ENCODE measurements around the gene INSL4.

Gene INSL4

GRCh38 chr9:5264219-5264595, 33.0 kb downstream of the INSL4 start:
- H3K27me3 ChIP-seq (ENCODE audit: control insufficient read depth, insufficient read depth, low read length): no peaks in the 10 kb centered on the region
- no peak overlapping the region for H3K4me3 ChIP-seq (ENCODE audit: low read length)
- no peaks in the 10 kb centered on the region for H3K36me3 ChIP-seq (ENCODE audit: control insufficient read depth, insufficient read depth, low read length)
- no peaks in the 10 kb centered on the region for H3K9me3 ChIP-seq (ENCODE audit: control insufficient read depth, low read length)
- H3K9ac ChIP-seq (ENCODE audit: low read length): no peak overlapping the region
- H3K4me1 ChIP-seq (ENCODE audit: control insufficient read depth, insufficient read depth, low read length): no peaks in the 10 kb centered on the region

DNA sequence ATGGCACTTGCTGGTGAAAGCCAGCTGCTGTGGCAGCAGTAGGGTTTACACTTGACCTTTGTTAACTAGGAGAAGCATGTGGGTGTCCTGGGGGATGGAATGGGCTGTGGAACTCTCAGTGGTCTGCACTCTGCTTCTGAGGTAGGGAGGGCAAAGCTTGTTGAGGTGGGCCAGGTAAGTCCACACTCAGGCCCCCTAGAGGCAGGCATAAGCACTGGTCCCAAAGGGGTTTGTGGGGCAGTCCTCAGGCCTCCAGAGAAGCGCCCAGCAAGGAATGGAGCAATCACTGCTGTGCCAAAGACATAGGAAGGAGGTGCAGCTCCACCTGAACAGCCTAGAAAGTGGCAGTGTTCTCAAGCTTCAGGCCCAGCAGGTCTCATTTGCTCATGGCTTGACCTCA, 34.7 kb downstream of the INSL4 start:
- Histone ChIP-seq H3K4me1 (ENCODE audit: control insufficient read depth, insufficient read depth, low read length) (no peaks in the 10 kb centered on the region), H3K9me3 (ENCODE audit: control insufficient read depth, low read length) (no peaks in the 10 kb centered on the region), H3K9ac (ENCODE audit: low read length) (no peak overlapping the region), H3K27me3 (ENCODE audit: control insufficient read depth, insufficient read depth, low read length) (no peaks in the 10 kb centered on the region), H3K36me3 (ENCODE audit: control insufficient read depth, insufficient read depth, low read length) (no peaks in the 10 kb centered on the region), H3K4me3 (ENCODE audit: low read length) (no peak overlapping the region)

- H3K27me3 ChIP-seq (ENCODE audit: control insufficient read depth, insufficient read depth, low read length): no peaks in the 10 kb centered on the region
- H3K4me3 ChIP-seq (ENCODE audit: low read length): no peak overlapping the region
- H3K4me1 ChIP-seq (ENCODE audit: control insufficient read depth, insufficient read depth, low read length): no peaks in the 10 kb centered on the region
- no peak overlapping the region for H3K9ac ChIP-seq (ENCODE audit: low read length)
- H3K9me3 ChIP-seq (ENCODE audit: control insufficient read depth, low read length): no peaks in the 10 kb centered on the region
- no peaks in the 10 kb centered on the region for H3K36me3 ChIP-seq (ENCODE audit: control insufficient read depth, insufficient read depth, low read length)
Observed at GRCh38 chr9:5269249-5269715, 38.1 kb downstream of the INSL4 start.

- Histone ChIP-seq H3K4me3 (ENCODE audit: low read length) (no peak overlapping the region), H3K9ac (ENCODE audit: low read length) (no peak overlapping the region), H3K4me1 (ENCODE audit: control insufficient read depth, insufficient read depth, low read length) (no peaks in the 10 kb centered on the region), H3K9me3 (ENCODE audit: control insufficient read depth, low read length) (no peaks in the 10 kb centered on the region), H3K36me3 (ENCODE audit: control insufficient read depth, insufficient read depth, low read length) (no peaks in the 10 kb centered on the region), H3K27me3 (ENCODE audit: control insufficient read depth, insufficient read depth, low read length) (no peaks in the 10 kb centered on the region)
Observed at GRCh38 chr9:5274770-5275169, 43.6 kb downstream of the INSL4 start.

- no peak overlapping the region for H3K9ac ChIP-seq (ENCODE audit: low read length)
- no peaks in the 10 kb centered on the region for H3K9me3 ChIP-seq (ENCODE audit: control insufficient read depth, low read length)
- no peaks in the 10 kb centered on the region for H3K36me3 ChIP-seq (ENCODE audit: control insufficient read depth, insufficient read depth, low read length)
- H3K4me1 ChIP-seq (ENCODE audit: control insufficient read depth, insufficient read depth, low read length): no peaks in the 10 kb centered on the region
- H3K27me3 ChIP-seq (ENCODE audit: control insufficient read depth, insufficient read depth, low read length): no peaks in the 10 kb centered on the region
- H3K4me3 ChIP-seq (ENCODE audit: low read length): no peak overlapping the region
Observed at GRCh38 chr9:5278486-5278885, 47.3 kb downstream of the INSL4 start.

All from mucosa of stomach (tissue), 1 donor.